ENCODE data around the gene USP7.
"Not testable (repeated sequence)": the region's sequence is repeated elsewhere in the genome, so short reads cannot be mapped to it uniquely, and the experiment has no call there.

USP7 gene

DNA sequence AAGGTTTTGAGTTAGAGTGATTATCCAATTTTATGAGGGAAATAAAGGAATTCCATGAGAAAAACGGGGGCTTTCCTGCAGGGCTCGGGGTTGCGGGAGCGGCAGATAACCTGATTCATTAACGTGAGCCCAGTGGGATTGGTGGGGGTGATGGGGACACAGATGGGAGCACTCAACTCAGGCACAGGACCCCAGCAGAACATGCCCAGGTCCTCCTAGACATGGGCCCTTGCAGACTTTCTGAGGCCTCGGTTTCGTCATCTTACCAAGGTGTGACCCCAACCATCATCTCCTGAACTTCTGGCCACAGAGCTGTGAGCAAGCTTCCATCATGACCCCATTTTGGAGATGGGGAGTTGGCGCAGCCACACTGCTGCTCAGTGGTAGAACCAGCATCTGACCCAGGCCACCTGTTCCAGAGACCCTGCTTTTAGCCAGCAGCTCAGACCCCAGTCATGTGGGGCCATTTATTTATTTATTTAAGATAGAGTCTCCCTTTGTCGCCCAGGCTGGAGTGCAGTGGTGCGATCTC lies 117.2 kb downstream of the USP7 start:
- H3K27me3 Mint-ChIP-seq (ENCODE audit: low read depth): no peaks in the 10 kb centered on the region
- TF ChIP-seq, protein P1, sequence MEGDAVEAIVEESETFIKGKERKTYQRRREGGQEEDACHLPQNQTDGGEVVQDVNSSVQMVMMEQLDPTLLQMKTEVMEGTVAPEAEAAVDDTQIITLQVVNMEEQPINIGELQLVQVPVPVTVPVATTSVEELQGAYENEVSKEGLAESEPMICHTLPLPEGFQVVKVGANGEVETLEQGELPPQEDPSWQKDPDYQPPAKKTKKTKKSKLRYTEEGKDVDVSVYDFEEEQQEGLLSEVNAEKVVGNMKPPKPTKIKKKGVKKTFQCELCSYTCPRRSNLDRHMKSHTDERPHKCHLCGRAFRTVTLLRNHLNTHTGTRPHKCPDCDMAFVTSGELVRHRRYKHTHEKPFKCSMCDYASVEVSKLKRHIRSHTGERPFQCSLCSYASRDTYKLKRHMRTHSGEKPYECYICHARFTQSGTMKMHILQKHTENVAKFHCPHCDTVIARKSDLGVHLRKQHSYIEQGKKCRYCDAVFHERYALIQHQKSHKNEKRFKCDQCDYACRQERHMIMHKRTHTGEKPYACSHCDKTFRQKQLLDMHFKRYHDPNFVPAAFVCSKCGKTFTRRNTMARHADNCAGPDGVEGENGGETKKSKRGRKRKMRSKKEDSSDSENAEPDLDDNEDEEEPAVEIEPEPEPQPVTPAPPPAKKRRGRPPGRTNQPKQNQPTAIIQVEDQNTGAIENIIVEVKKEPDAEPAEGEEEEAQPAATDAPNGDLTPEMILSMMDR (IDR thresholded peaks at IDR 0.05; ENCODE audit: unreplicated experiment in 3 of 3): no peak
- H3K4me3 Mint-ChIP-seq: no peak overlapping the region
- H3K9me3 Mint-ChIP-seq: no peaks in the 10 kb centered on the region
- H3K4me1 Mint-ChIP-seq: peaks cover 12% of the 10 kb centered on the region
- H3K27ac Mint-ChIP-seq: no peak overlapping the region
- peaks cover 45% of the 10 kb centered on the region for H3K36me3 Mint-ChIP-seq (ENCODE audit: low read depth)

DNA sequence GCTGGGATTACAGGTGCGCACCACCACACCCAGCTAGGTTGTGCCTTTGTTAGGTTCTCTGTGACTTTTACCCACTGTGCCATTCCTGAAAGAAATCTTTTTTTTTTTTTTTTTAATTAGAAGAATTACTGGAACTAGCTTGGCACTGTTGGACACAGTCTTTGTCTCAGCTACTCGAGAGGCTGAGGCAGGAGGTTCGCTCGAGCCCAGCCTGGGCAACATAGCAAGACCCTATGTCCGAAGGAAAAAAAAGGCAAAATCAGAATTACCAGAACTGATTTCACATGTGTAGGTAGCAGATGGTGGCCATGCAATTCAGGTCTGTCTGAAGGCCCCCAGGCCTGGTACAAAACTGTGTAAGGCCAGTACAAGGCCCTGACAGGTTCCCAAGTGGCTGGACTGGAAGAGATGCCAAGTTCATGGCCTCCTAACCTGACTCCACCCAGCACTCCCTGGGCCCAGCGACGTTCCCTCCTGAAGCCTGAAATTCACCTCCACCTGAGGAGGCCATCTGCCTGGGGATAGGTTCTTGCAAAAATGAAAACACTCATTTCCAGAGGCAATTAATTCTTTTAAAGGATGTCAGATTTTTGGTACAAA lies 117.9 kb downstream of the USP7 start:
- Mint-ChIP-seq H3K4me3 (no peak overlapping the region), H3K9me3 (no peaks in the 10 kb centered on the region), H3K27me3 (ENCODE audit: low read depth) (no peaks in the 10 kb centered on the region), H3K4me1 (peaks cover 12% of the 10 kb centered on the region), H3K36me3 (ENCODE audit: low read depth) (peaks cover 41% of the 10 kb centered on the region), H3K27ac (no peak overlapping the region)
- TF ChIP-seq, protein P1 (IDR thresholded peaks at IDR 0.05; ENCODE audit: unreplicated experiment in 3 of 3): no peak

DNA sequence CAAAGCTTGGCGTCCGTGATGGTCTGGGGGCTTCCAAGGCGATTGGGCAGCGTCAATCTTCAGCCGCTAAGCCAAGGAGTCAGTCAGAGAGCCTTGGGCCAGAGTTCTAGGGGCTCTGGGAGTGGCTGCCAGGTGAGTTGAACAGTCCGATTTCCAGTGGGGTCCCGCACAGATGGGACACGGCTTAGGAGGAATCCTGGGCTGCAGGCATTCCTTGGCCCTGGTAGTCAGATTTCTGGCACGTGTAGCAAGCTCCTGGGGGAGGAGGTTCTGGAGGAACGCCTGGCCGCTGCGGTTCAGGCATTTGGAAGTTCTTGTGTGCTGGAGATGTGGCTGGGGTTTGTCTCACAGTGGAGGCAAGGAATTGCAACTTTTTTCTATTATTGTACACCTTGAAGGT lies 120.4 kb downstream of the USP7 start:
- not testable (repeated sequence) for H3K27ac Mint-ChIP-seq; H3K4me3 Mint-ChIP-seq; H3K27me3 Mint-ChIP-seq (ENCODE audit: low read depth); H3K9me3 Mint-ChIP-seq
- Mint-ChIP-seq H3K36me3 (ENCODE audit: low read depth) (peaks cover 32% of the 10 kb centered on the region), H3K4me1 (peaks cover 12% of the 10 kb centered on the region)
